NB4 (cell line): Measurements from ENCODE around the gene TNK2.
"Not testable (repeated sequence)": the region's sequence is repeated elsewhere in the genome, so short reads cannot be mapped to it uniquely, and the experiment has no call there.

ENCODE experiments used
- MAX ChIP-seq: IDR thresholded peaks from 2 replicates; pipeline ENCODE4 v1.6.1; 2011; ENCODE audit warnings: low read depth, low read length
- MYC ChIP-seq: IDR thresholded peaks from 2 replicates; pipeline ENCODE4 v1.6.1; 2011; ENCODE audit warnings: low read depth, low read length
- POLR2A ChIP-seq: IDR thresholded peaks from 2 replicates; pipeline ENCODE4 v1.6.1; 2011; ENCODE audit warnings: mild to moderate bottlenecking; ENCODE audit not compliant: insufficient read length; ENCODE audit errors: extremely low read depth
- TF ChIP-seq, protein P1 (sequence below): IDR thresholded peaks from one replicate; pipeline ENCODE4 v1.5.1; 2012; ENCODE audit warnings: low read depth, low read length

DNA sequence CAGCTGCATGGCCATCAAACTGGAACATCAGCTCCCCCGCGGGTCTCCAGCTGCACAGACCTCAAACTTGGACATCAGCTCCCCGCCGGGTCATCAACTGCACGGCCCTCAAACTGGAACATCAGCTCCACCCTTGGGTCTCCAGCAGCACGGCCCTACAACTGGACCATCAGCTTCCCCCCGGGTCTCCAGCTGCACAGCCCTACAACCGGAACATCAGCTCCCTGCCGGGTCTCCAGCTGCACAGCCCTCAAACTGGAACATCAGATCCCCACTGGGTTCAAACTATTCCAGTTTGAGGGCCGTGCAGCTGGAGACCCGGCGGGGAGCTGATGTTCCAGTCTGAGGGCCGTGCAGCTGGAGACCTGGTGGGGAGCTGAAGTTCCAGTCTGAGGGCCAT, 32.5 kb upstream of the TNK2 start:
- TF ChIP-seq, protein P1, sequence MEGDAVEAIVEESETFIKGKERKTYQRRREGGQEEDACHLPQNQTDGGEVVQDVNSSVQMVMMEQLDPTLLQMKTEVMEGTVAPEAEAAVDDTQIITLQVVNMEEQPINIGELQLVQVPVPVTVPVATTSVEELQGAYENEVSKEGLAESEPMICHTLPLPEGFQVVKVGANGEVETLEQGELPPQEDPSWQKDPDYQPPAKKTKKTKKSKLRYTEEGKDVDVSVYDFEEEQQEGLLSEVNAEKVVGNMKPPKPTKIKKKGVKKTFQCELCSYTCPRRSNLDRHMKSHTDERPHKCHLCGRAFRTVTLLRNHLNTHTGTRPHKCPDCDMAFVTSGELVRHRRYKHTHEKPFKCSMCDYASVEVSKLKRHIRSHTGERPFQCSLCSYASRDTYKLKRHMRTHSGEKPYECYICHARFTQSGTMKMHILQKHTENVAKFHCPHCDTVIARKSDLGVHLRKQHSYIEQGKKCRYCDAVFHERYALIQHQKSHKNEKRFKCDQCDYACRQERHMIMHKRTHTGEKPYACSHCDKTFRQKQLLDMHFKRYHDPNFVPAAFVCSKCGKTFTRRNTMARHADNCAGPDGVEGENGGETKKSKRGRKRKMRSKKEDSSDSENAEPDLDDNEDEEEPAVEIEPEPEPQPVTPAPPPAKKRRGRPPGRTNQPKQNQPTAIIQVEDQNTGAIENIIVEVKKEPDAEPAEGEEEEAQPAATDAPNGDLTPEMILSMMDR, result not testable (repeated sequence)
- not testable (repeated sequence) for TF ChIP-seq POLR2A, MAX, MYC
